Transverse colon (tissue), 4 donors: ENCODE measurements around the gene ABHD11. TPM values are rescaled to one million over a fixed set of nuclear protein-coding genes. Genes with fewer than 3 reads are reported as not detected.

Experiments
- DNase-seq: peaks from one replicate; pipeline ENCODE4 v3.0.0-alpha.2; 2019
- H3K27ac ChIP-seq, 4 donors: fragments of 200-600 bp; sonication (generic); 2 replicates each; pipeline ENCODE4 v1.5.1; 2016 to 2018; ENCODE audit warnings: inconsistent platforms in 4 of 4
- H3K27me3 ChIP-seq: fragments of 200-600 bp; sonication (generic); 2 replicates; pipeline ENCODE4 v1.5.1; 2017; ENCODE audit warnings: inconsistent platforms
- H3K36me3 ChIP-seq, 4 donors: fragments of 200-600 bp; sonication (generic); 2 replicates each; pipeline ENCODE4 v1.5.1; 2017 to 2019; ENCODE audit warnings: inconsistent platforms in 4 of 4
- H3K4me1 ChIP-seq, 4 donors: fragments of 200-600 bp; sonication (generic); 2 replicates each; pipeline ENCODE4 v1.5.1; 2017 to 2020; ENCODE audit warnings: inconsistent platforms in 4 of 4
- H3K4me3 ChIP-seq, 4 donors: fragments of 200-600 bp; sonication (generic); 1 replicate in 1 of 4; 2 replicates in 3 of 4; pipeline versions ENCODE4 v1.5.1 to v1.6.1; 2017 to 2019; ENCODE audit warnings: inconsistent platforms in 4 of 4
- H3K9me3 ChIP-seq, 2 donors: fragments of 200-600 bp; sonication (generic); 2 replicates each; pipeline ENCODE4 v1.5.1; 2017 to 2019; ENCODE audit warnings: inconsistent platforms in 2 of 2
- CTCF ChIP-seq, 5 experiments: fragments of 200-600 bp in 3 of 5; fragments of 450-650 bp in 2 of 5; sonication (generic) in 3 of 5; IDR thresholded peaks; 1 replicate in 2 of 5; 2 replicates in 3 of 5; pipeline ENCODE4 v1.5.1; 2016 to 2017; ENCODE audit warnings: antibody characterized with exemption in 5 of 5, inconsistent platforms in 3 of 5, mild to moderate bottlenecking in 2 of 5, moderate library complexity in 1 of 5
- EP300 ChIP-seq: sonication (generic); formaldehyde crosslinking; IDR thresholded peaks from one replicate; pipeline ENCODE4 v1.6.1; 2017; ENCODE audit warnings: antibody characterized with exemption, low read depth
- POLR2A ChIP-seq: fragments of 450-650 bp; IDR thresholded peaks from one replicate; pipeline ENCODE4 v1.6.1; 2016; ENCODE audit warnings: antibody characterized with exemption, mild to moderate bottlenecking, moderate library complexity
- POLR2AphosphoS5 ChIP-seq, 3 donors: sonication (generic); formaldehyde crosslinking; IDR thresholded peaks; one replicate each; pipeline ENCODE4 v1.6.1; 2016; ENCODE audit warnings: antibody characterized with exemption in 3 of 3
- WGBS, 2 donors: methylation state at CpG; one replicate each; pipeline ENCODE4 v1.1.5; 2018; ENCODE audit warnings: low coverage in 1 of 2; 5-methylcytosine and 5-hydroxymethylcytosine counted together
- in situ Hi-C, 4 donors: fragments of 200-750 bp; cut with MboI; loops; one replicate each; pipeline versions ENCODE4 v1.15.0 to v1.15.1; 2017; ENCODE audit warnings: low sequenced_read_pairs in 3 of 4, low pct_ligation_motif_present in 1 of 4, low pct_unique_long_range_greater_than_20kb in 1 of 4
- intact Hi-C: fragments of 100-400 bp; cut with DNase I; formaldehyde crosslinking; loops from one replicate; pipeline ENCODE4 v1.15.1; 2023; ENCODE audit warnings: low total_unique reads
- total RNA-seq, 4 donors: library from RNA; depleted of rRNA; stranded (reverse); fragments of >200 nt; gene quantifications; one replicate each; pipeline ENCODE4 v1.1.0, GENCODE V29; 2016

ABHD11 gene
- total RNA-seq, 4 donors from 2014 or later = 108 to 177 (median 117) TPM

- no peak overlapping the region for H3K27ac ChIP-seq
- no peaks in the 10 kb centered on the region for H3K9me3 ChIP-seq
- peaks cover 0 to 27% (median 19%) of the 10 kb centered on the region in 4 donors for H3K4me1 ChIP-seq
- WGBS, 2 donors = 58% methylated on average over 2 of the region's 2 CpGs; no CpG with 5 or more reads in 1 of the 2 donors
- intact Hi-C loops (loop anchor here (10.0 kb wide), 1 partner anchor 48 kb away; the partner anchor contains the start of genes BUD23 and DNAJC30), in situ Hi-C loops (loop anchor here in 1 of 4 donors (5.0 to 10.0 kb wide), 2 partner anchors 122 to 125 kb away; no protein-coding TSS in a partner anchor)
- DNase-seq = no peak
- TF ChIP-seq POLR2AphosphoS5 (IDR thresholded peaks at IDR 0.05) = no peak
- TF ChIP-seq CTCF (IDR thresholded peaks at IDR 0.05) = no peak
- no peak for TF ChIP-seq POLR2A
- TF ChIP-seq EP300 = no peak
- H3K27me3 ChIP-seq = no peaks in the 10 kb centered on the region
- no peak overlapping the region for H3K4me3 ChIP-seq
- H3K36me3 ChIP-seq = no peaks in the 10 kb centered on the region
Measured at GRCh38 chr7:73732397-73732796, 6.2 kb downstream of the ABHD11 start.

GRCh38 chr7:73730485-73730884, 8.1 kb downstream of the ABHD11 start:
- intact Hi-C loops = loop anchor here (10.0 kb wide), 1 partner anchor 46 kb away; the partner anchor contains the start of genes BUD23 and DNAJC30
- DNase-seq = no peak
- TF ChIP-seq POLR2A = no peak
- no peak for TF ChIP-seq EP300
- in situ Hi-C loops = loop anchor here in 1 of 4 donors (5.0 to 10.0 kb wide), 2 partner anchors 123 to 124 kb away; no protein-coding TSS in a partner anchor
- Histone ChIP-seq H3K9me3 (no peaks in the 10 kb centered on the region), H3K27ac (no peak overlapping the region), H3K4me1 (peaks cover 0 to 9% (median 6%) of the 10 kb centered on the region in 4 donors), H3K4me3 (no peak overlapping the region), H3K27me3 (peaks cover 9% of the 10 kb centered on the region), H3K36me3 (no peaks in the 10 kb centered on the region)
- 33 to 34% methylated on average over 3 of the region's 3 CpGs for WGBS, 2 donors

- no peaks in the 10 kb centered on the region for H3K36me3 ChIP-seq
- TF ChIP-seq POLR2A (no peak), CTCF (IDR thresholded peaks at IDR 0.05) (no peak), POLR2AphosphoS5 (IDR thresholded peaks at IDR 0.05) (no peak), EP300 (no peak)
- WGBS, 2 donors = 47 to 62% methylated on average over 2 to 5 of the region's 5 CpGs
- no peaks in the 10 kb centered on the region for H3K4me1 ChIP-seq
- H3K9me3 ChIP-seq = no peaks in the 10 kb centered on the region
- DNase-seq = no peak
- no peak overlapping the region for H3K4me3 ChIP-seq
- no peak overlapping the region for H3K27ac ChIP-seq
- intact Hi-C loops (no loop called here), in situ Hi-C loops (loop anchor here in 1 of 4 donors (10.0 kb wide), 2 partner anchors 64 to 124 kb away; partner anchors contain the start of gene VPS37D)
- peaks cover 9% of the 10 kb centered on the region for H3K27me3 ChIP-seq
Measured at GRCh38 chr7:73728551-73728950, 10.1 kb downstream of the ABHD11 start.

GRCh38 chr7:73727952-73728351, 10.7 kb downstream of the ABHD11 start:
- H3K4me1 ChIP-seq = no peaks in the 10 kb centered on the region
- WGBS, 2 donors = 66 to 69% methylated on average over 3 of the region's 3 CpGs
- in situ Hi-C loops (loop anchor here in 1 of 4 donors (10.0 kb wide), 2 partner anchors 63 to 123 kb away; partner anchors contain the start of gene VPS37D), intact Hi-C loops (no loop called here)
- peaks cover 9% of the 10 kb centered on the region for H3K27me3 ChIP-seq
- no peak overlapping the region for H3K4me3 ChIP-seq
- no peaks in the 10 kb centered on the region for H3K36me3 ChIP-seq
- TF ChIP-seq EP300 (no peak), POLR2A (no peak), POLR2AphosphoS5 (IDR thresholded peaks at IDR 0.05) (no peak), CTCF (IDR thresholded peaks at IDR 0.05) (no peak)
- H3K27ac ChIP-seq = no peak overlapping the region
- no peak for DNase-seq
- H3K9me3 ChIP-seq = no peaks in the 10 kb centered on the region
